Measurements from ENCODE around the gene AGMAT.

AGMAT gene

DNA sequence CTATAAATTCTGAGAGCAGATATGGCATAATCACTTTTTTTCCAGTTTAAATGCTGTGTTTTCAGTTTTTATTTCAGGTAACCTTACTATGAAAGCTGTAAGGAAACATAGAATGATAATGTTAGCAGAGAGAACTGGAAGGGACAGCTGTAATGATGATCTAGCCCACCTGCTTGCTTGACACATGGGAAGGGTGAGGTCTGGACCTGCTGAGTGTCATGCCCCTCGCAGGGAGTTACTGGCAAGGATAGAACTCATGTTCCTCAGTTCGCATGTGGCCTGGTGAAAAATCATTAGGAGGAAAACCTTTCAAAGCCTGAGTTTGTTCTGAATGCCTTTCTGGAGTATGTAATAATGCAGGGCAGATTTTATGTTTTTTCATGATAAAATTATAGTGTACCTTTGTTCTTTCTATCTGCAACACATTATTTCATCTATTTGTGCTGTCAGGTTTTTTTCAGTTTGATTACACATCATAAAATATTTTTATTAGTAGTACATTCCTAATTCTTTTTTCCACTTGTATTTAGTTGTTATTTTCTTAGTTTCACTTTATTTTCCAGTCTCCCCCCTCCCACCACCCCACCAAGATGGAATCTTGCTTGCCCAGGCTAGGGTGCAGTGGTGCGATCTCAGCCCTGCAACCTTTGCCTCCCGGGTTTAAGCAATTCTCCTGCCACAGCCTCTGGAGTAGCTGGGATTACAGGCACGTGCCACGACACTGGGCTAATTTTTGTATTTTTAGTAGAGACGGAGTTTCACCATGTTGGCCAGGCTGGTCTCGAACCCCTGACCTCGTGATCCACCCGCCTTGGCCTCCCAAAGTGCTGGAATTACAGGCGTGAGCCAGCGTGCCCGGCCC is 40.4 kb upstream of the AGMAT start:
- Histone ChIP-seq H3K36me3 (peaks cover 38% of the 10 kb centered on the region), H3K27me3 (ENCODE audit: insufficient read depth, low read depth, severe bottlenecking) (no peaks in the 10 kb centered on the region), H3K4me3 (ENCODE audit: low read depth, low read length) (no peak overlapping the region), H3K9me3 (ENCODE audit: severe bottlenecking) (no peaks in the 10 kb centered on the region), H3K27ac (no peak overlapping the region)
- no peak for DNase-seq
- TF ChIP-seq, protein P1, sequence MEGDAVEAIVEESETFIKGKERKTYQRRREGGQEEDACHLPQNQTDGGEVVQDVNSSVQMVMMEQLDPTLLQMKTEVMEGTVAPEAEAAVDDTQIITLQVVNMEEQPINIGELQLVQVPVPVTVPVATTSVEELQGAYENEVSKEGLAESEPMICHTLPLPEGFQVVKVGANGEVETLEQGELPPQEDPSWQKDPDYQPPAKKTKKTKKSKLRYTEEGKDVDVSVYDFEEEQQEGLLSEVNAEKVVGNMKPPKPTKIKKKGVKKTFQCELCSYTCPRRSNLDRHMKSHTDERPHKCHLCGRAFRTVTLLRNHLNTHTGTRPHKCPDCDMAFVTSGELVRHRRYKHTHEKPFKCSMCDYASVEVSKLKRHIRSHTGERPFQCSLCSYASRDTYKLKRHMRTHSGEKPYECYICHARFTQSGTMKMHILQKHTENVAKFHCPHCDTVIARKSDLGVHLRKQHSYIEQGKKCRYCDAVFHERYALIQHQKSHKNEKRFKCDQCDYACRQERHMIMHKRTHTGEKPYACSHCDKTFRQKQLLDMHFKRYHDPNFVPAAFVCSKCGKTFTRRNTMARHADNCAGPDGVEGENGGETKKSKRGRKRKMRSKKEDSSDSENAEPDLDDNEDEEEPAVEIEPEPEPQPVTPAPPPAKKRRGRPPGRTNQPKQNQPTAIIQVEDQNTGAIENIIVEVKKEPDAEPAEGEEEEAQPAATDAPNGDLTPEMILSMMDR (IDR thresholded peaks at IDR 0.05; ENCODE audit: low read depth, low read length) = no peak

DNA sequence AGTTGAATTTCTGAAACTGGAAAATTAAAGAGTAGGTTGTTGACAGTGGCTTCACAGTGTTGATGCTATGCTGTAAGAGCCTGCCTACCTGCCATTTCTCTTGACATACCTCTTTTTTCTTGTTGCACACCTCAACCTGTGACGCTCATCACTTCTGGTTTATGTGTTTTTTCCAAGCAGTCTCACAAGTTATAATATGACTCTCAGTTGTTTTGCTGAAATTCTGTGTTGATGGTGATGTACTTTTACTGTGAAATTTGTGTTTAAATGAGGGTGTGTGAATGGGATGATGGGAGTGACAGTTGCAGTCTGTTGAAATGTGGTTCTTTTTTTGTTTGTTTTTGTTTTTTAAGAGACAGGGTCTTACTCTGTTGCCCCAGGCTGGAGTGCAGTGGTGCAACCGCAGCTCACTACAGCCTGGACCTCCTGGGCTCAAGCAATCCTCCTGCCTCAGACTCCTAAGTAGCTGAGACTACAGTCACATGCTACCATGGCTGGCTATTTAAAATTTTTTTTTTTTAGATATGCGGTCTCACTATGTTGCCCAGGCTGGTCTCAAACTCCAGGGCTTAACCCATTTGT is 39.4 kb upstream of the AGMAT start:
- no peaks in the 10 kb centered on the region for H3K9me3 ChIP-seq (ENCODE audit: severe bottlenecking)
- H3K27ac ChIP-seq = no peak overlapping the region
- DNase-seq = no peak
- H3K27me3 ChIP-seq (ENCODE audit: insufficient read depth, low read depth, severe bottlenecking) = no peaks in the 10 kb centered on the region
- H3K36me3 ChIP-seq = peaks cover 33% of the 10 kb centered on the region
- TF ChIP-seq, protein P1 (IDR thresholded peaks at IDR 0.05; ENCODE audit: low read depth, low read length) = no peak
- no peak overlapping the region for H3K4me3 ChIP-seq (ENCODE audit: low read depth, low read length)

DNA sequence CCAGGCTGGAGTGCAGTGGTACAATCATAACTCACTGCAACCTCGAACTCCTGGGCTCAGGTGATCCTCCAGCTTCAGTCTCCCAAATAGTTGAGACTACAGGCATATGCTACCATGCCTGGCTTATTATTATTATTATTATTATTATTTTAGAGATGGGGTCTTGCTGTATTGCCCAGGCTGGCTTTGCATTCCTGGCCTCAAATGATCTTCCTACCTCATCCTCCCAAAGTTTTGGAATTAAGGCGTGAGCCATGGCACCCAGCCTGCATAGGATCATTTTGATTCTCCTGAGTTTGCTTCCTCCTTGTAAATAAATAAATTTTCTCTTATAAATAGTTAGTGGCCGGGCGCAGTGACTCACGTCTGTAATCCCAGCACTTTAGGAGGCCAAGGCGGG is 38.6 kb upstream of the AGMAT start:
- Histone ChIP-seq H3K27ac (no peak overlapping the region), H3K27me3 (ENCODE audit: insufficient read depth, low read depth, severe bottlenecking) (no peaks in the 10 kb centered on the region), H3K4me3 (ENCODE audit: low read depth, low read length) (no peak overlapping the region), H3K9me3 (ENCODE audit: severe bottlenecking) (no peaks in the 10 kb centered on the region), H3K36me3 (peaks cover 25% of the 10 kb centered on the region)
- TF ChIP-seq, protein P1 (IDR thresholded peaks at IDR 0.05; ENCODE audit: low read depth, low read length) = no peak
- no peak for DNase-seq

DNA sequence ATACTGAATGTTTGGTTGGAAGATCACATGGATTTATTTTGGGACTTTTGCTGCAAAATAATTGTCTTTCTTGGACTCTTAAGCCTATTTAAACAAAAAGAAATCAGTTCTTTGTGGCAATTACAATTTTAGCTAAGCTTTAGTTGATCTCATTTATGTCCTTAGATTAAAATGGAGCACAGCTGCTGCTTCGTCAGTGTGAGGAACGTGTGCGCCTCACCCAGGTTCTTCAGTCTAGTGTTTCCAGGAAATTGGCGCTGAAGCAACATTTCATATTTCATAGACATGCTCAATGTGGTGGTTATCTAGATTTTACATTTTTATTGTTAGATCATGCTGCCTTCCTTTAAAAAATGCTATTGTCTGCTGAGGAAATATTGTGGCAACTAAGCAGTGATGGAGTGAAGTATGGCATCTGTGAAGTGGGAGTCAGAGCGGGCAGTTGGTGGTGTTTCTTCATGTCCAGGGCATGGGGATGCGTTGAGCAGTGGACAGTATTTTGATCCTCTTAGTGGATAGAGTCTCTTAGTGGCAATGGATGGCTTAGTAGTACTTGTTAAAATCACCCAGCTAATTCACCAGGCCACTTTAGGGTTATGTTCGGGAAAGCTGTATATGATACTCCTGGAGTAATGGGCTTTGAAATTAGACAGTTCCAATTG is 38.0 kb upstream of the AGMAT start:
- DNase-seq = peak; percentile 72
- Histone ChIP-seq H3K27ac (peak overlapping the region; percentile 56), H3K27me3 (ENCODE audit: insufficient read depth, low read depth, severe bottlenecking) (no peaks in the 10 kb centered on the region), H3K36me3 (peaks cover 20% of the 10 kb centered on the region), H3K4me3 (ENCODE audit: low read depth, low read length) (peak overlapping the region; percentile 25; the same call in 1 of the 2 replicates), H3K9me3 (ENCODE audit: severe bottlenecking) (no peaks in the 10 kb centered on the region)
- TF ChIP-seq, protein P1 (IDR thresholded peaks at IDR 0.05; ENCODE audit: low read depth, low read length) = 0 out of 2 replicates have a peak, but pooled peaks have one; percentile 1

DNA sequence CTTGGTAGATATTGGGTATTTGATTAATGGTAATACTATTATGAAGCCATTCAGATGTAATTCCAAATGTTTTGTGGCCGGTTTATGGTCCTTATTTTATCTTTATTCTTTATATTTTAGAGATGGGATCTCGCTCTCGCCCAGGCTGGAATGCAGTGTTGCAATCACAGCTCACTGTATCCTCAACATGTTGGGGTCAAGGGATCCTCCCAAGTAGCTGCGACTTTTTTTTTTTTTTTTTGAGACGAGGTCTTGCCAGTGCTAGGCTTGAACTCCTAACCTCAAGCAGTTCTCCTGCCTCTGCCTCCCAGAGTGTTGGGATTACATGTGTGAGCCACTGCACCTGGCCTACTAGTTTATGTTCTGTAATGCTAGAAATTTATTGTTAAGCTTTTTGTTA is 37.1 kb upstream of the AGMAT start:
- TF ChIP-seq, protein P1 (IDR thresholded peaks at IDR 0.05; ENCODE audit: low read depth, low read length) = no peak
- Histone ChIP-seq H3K4me3 (ENCODE audit: low read depth, low read length) (no peak overlapping the region), H3K36me3 (peaks cover 12% of the 10 kb centered on the region), H3K27me3 (ENCODE audit: insufficient read depth, low read depth, severe bottlenecking) (no peaks in the 10 kb centered on the region), H3K27ac (no peak overlapping the region; the same call in none of the 2 replicates), H3K9me3 (ENCODE audit: severe bottlenecking) (no peaks in the 10 kb centered on the region)
- no peak for DNase-seq

Measured in WERI-Rb-1 (cell line).